H1 (cell line): ENCODE measurements around the gene GP2. TPM values are rescaled to one million over a fixed set of nuclear protein-coding genes. Genes with fewer than 3 reads are reported as not detected.

Experiments
- CTCF ChIA-PET: fragments of 300-600 bp; sonication (Branson Sonifier 250); formaldehyde crosslinking; loops from one replicate; lab custom pipeline; 2021; ENCODE audit not compliant: partially characterized antibody; lab: Charles Lee
- POLR2A ChIA-PET: fragments of 300-600 bp; sonication (Branson Sonifier 250); formaldehyde crosslinking; loops from one replicate; lab custom pipeline; 2021; ENCODE audit warnings: inconsistent platforms; ENCODE audit not compliant: partially characterized antibody; lab: Charles Lee
- DNase-seq, 2 experiments: peaks; one replicate each; pipeline versions ENCODE4 v3.0.0 to v3.0.0-alpha.2; 2010 to 2022; ENCODE audit warnings: low spot score in 2 of 2, low read depth in 1 of 2, mixed read lengths in 1 of 2
- FAIRE-seq: peaks from 2 replicates; lab custom pipeline; 2011; peaks lifted over from hg19 to GRCh38; lab: Jason Lieb, UNC
- H2AFZ ChIP-seq: 2 replicates; pipeline ENCODE4 v1.8.1; 2012; ENCODE audit warnings: low read length, inconsistent platforms
- H2AK5ac ChIP-seq: 2 replicates; pipeline ENCODE4 v1.6.1; 2013; ENCODE audit warnings: low read depth, low read length
- H2BK120ac ChIP-seq: replicated peaks from 2 replicates; pipeline ENCODE3; 2013; ENCODE audit warnings: low read depth, low read length, inconsistent platforms
- H2BK12ac ChIP-seq: 2 replicates; pipeline ENCODE4 v1.6.1; 2013; ENCODE audit warnings: low read depth, low read length
- H2BK15ac ChIP-seq: 2 replicates; pipeline ENCODE4 v1.6.1; 2013; ENCODE audit warnings: low read length
- H2BK20ac ChIP-seq: 2 replicates; pipeline ENCODE4 v1.6.1; 2013; ENCODE audit warnings: low read length
- H2BK5ac ChIP-seq: 2 replicates; pipeline ENCODE4 v1.6.1; 2013; ENCODE audit warnings: low read depth, low read length
- H3K14ac ChIP-seq: 2 replicates; pipeline ENCODE4 v1.6.1; 2013; ENCODE audit warnings: inconsistent platforms; ENCODE audit not compliant: insufficient read length
- H3K18ac ChIP-seq: 2 replicates; pipeline ENCODE4 v1.6.1; 2013; ENCODE audit warnings: low read length; ENCODE audit errors: extremely low read depth
- H3K23ac ChIP-seq: 2 replicates; pipeline ENCODE4 v1.6.1; 2013; ENCODE audit warnings: inconsistent platforms; ENCODE audit not compliant: insufficient read length
- H3K23me2 ChIP-seq: 2 replicates; pipeline ENCODE4 v1.6.1; 2013; ENCODE audit warnings: low read depth, low read length
- H3K27ac ChIP-seq: 2 replicates; pipeline ENCODE4 v1.6.1; 2011; ENCODE audit warnings: low read depth, low read length, inconsistent platforms
- H3K27me3 ChIP-seq, 4 experiments: replicated peaks in 1 of 4; 1 replicate in 1 of 4; 2 replicates in 3 of 4; pipeline versions ENCODE4 v1.6.1 to v1.8.1; 2011 to 2013; ENCODE audit warnings: low read length in 3 of 4, mild to moderate bottlenecking in 3 of 4, inconsistent platforms in 2 of 4, mixed read lengths in 2 of 4, moderate library complexity in 1 of 4; ENCODE audit not compliant: control insufficient read depth in 3 of 4, insufficient read depth in 3 of 4; ENCODE audit errors: extremely low read depth in 1 of 4
- H3K36me3 ChIP-seq, 4 experiments: 2 replicates each; pipeline versions ENCODE4 v1.6.1 to v1.8.1; 2011 to 2013; ENCODE audit warnings: mild to moderate bottlenecking in 4 of 4, low read length in 3 of 4, moderate library complexity in 2 of 4, control low read depth in 1 of 4, inconsistent platforms in 1 of 4; ENCODE audit not compliant: insufficient read depth in 4 of 4, control insufficient read depth in 2 of 4
- H3K4ac ChIP-seq: replicated peaks from 2 replicates; pipeline ENCODE3; 2013; ENCODE audit warnings: low read length, low read depth, mixed read lengths, inconsistent platforms; ENCODE audit not compliant: insufficient read length
- H3K4me1 ChIP-seq, 4 experiments: replicated peaks in 1 of 4; 1 replicate in 1 of 4; 2 replicates in 3 of 4; pipeline versions ENCODE4 v1.6.1 to v1.8.1; 2011 to 2013; ENCODE audit warnings: low read length in 3 of 4, inconsistent platforms in 2 of 4, mixed read lengths in 1 of 4; ENCODE audit not compliant: insufficient read depth in 4 of 4, control insufficient read depth in 3 of 4
- H3K4me2 ChIP-seq, 2 experiments: 2 replicates each; pipeline versions ENCODE4 v1.6.1 to v1.8.1; 2011 to 2013; ENCODE audit warnings: low read depth in 2 of 2, low read length in 2 of 2, control low read depth in 1 of 2, inconsistent platforms in 1 of 2, mild to moderate bottlenecking in 1 of 2; ENCODE audit not compliant: insufficient read depth in 1 of 2
- H3K4me3 ChIP-seq, 4 experiments: fragments of 200-600, 300-600 bp in 1 of 4; sonication (generic), shearing (Covaris generic), sonication (Bioruptor Twin) in 1 of 4; 2 replicates each; pipeline versions ENCODE4 v1.5.1 to v1.8.1; 2011 to 2016; ENCODE audit warnings: low read length in 4 of 4, low read depth in 3 of 4, control low read depth in 2 of 4, inconsistent platforms in 2 of 4, mild to moderate bottlenecking in 2 of 4, mixed read lengths in 1 of 4, moderate library complexity in 1 of 4; ENCODE audit not compliant: insufficient read depth in 2 of 4; ENCODE audit errors: extremely low read depth in 1 of 4
- H3K56ac ChIP-seq: replicated peaks from 2 replicates; pipeline ENCODE3; 2013; ENCODE audit warnings: low read depth, mild to moderate bottlenecking, mixed read lengths, low read length, inconsistent platforms; ENCODE audit not compliant: insufficient read length
- H3K79me1 ChIP-seq: 2 replicates; pipeline ENCODE4 v1.6.1; 2013; ENCODE audit warnings: low read depth, low read length, control low read depth
- H3K79me2 ChIP-seq, 2 experiments: 2 replicates each; pipeline versions ENCODE4 v1.6.1 to v1.8.1; 2012 to 2013; ENCODE audit warnings: low read length in 2 of 2, mild to moderate bottlenecking in 2 of 2, inconsistent platforms in 1 of 2; ENCODE audit not compliant: insufficient read depth in 2 of 2, control insufficient read depth in 1 of 2
- H3K9ac ChIP-seq, 4 experiments: replicated peaks in 1 of 4; 1 replicate in 1 of 4; 2 replicates in 3 of 4; pipeline versions ENCODE4 v1.6.1 to v1.8.1; 2011 to 2013; ENCODE audit warnings: low read depth in 3 of 4, low read length in 3 of 4, control low read depth in 2 of 4, mild to moderate bottlenecking in 2 of 4, moderate library complexity in 2 of 4, inconsistent platforms in 1 of 4; ENCODE audit errors: extremely low read depth in 1 of 4
- H3K9me3 ChIP-seq, 2 experiments: 2 replicates each; pipeline versions ENCODE4 v1.6.1 to v1.8.1; 2012 to 2013; ENCODE audit warnings: mild to moderate bottlenecking in 2 of 2, moderate library complexity in 2 of 2, control low read depth in 1 of 2, inconsistent platforms in 1 of 2, low read depth in 1 of 2, low read length in 1 of 2, mixed read lengths in 1 of 2; ENCODE audit not compliant: insufficient read depth in 2 of 2
- H4K20me1 ChIP-seq, 2 experiments: replicated peaks in 1 of 2; 2 replicates each; pipeline versions ENCODE3 to v1.8.1; 2011 to 2013; ENCODE audit warnings: inconsistent platforms in 2 of 2, low read length in 2 of 2, mild to moderate bottlenecking in 1 of 2; ENCODE audit not compliant: insufficient read depth in 2 of 2, control insufficient read depth in 1 of 2
- H4K5ac ChIP-seq: 2 replicates; pipeline ENCODE4 v1.6.1; 2013; ENCODE audit warnings: low read length, low read depth, mixed read lengths, inconsistent platforms; ENCODE audit not compliant: insufficient read length
- H4K8ac ChIP-seq: 2 replicates; pipeline ENCODE4 v1.8.0; 2013; ENCODE audit warnings: mild to moderate bottlenecking, moderate library complexity, low read length, inconsistent platforms; ENCODE audit not compliant: insufficient read depth; ENCODE audit errors: extremely low read depth
- H4K91ac ChIP-seq: replicated peaks from 2 replicates; pipeline ENCODE3; 2013; ENCODE audit warnings: low read length, mixed read lengths, inconsistent platforms; ENCODE audit not compliant: insufficient read length
- EGR1 ChIP-seq: IDR thresholded peaks from 2 replicates; pipeline ENCODE4 v1.6.1; 2011; ENCODE audit warnings: low read depth, low read length, borderline replicate concordance
- EZH2 ChIP-seq: fragments of 200-600 bp; sonication (generic); IDR thresholded peaks from 2 replicates; pipeline ENCODE4 v1.7.1; 2012; ENCODE audit warnings: low read depth, mild to moderate bottlenecking, moderate library complexity, low read length, inconsistent platforms; ENCODE audit not compliant: severe bottlenecking
- POU5F1 ChIP-seq: IDR thresholded peaks from 2 replicates; pipeline ENCODE4 v1.6.1; 2011; ENCODE audit warnings: low read depth, mild to moderate bottlenecking, low read length, moderate library complexity
- RAD21 ChIP-seq, 2 experiments: IDR thresholded peaks in 1 of 2; conservative IDR thresholded peaks in 1 of 2; 2 replicates each; pipeline ENCODE4 v1.6.1; 2011; ENCODE audit warnings: low read depth in 2 of 2, low read length in 2 of 2, improper control_type of control experiment in 1 of 2, inconsistent platforms in 1 of 2, mild to moderate bottlenecking in 1 of 2, moderate library complexity in 1 of 2
- SRF ChIP-seq: IDR thresholded peaks from 2 replicates; pipeline ENCODE4 v1.6.1; 2011; ENCODE audit warnings: mild to moderate bottlenecking, low read depth, low read length, moderate library complexity
- whole genome bisulfite sequencing, 2 experiments: shearing (Covaris generic) in 1 of 2; methylation state at CpG; one replicate each; pipeline versions ENCODE4 v1.1.6 to v1.1.7; 2013 to 2015; ENCODE audit warnings: low lambda C conversion rate in 2 of 2, mixed read lengths in 2 of 2, inconsistent platforms in 1 of 2, low coverage in 1 of 2, missing lambda C conversion rate in 1 of 2; ENCODE audit not compliant: insufficient replicate concordance in 2 of 2, insufficient coverage in 1 of 2, insufficient read length in 1 of 2; ENCODE audit errors: extremely low coverage in 1 of 2, missing lambda C conversion rate in 1 of 2; 5-methylcytosine and 5-hydroxymethylcytosine counted together
- polyA plus RNA-seq, 7 experiments: library from polyadenylated mRNA; depleted of rRNA in 3 of 7; stranded (reverse) in 5 of 7; unstranded in 2 of 7; fragments of >200 nt in 5 of 7; fragments of 200-250 nt in 2 of 7; gene quantifications; 1 replicate in 5 of 7; 2 replicates in 1 of 7; 4 replicates in 1 of 7; pipeline versions ENCODE4 v1.2.1 to v1.2.3, GENCODE V29; 2011 to 2013; ENCODE audit warnings: missing spikeins in 2 of 7, mixed read lengths in 2 of 7
- total RNA-seq: library from RNA; stranded (reverse); fragmentation: NEBNext Ultra II Directional; extraction: Animal tissue kit (Norgen Biotek cat#: 25700); gene quantifications from 2 replicates; pipeline ENCODE4 v1.2.1, GENCODE V29; 2021
- TF ChIP-seq, protein P1 (sequence below): IDR thresholded peaks from 2 replicates; pipeline ENCODE4 v1.6.1; 2012; ENCODE audit warnings: inconsistent platforms

The GP2 gene
- total and polyA plus RNA-seq, 2 of the 8 experiments (the other 6 are each of a cell fraction or from before 2014, with no cell fraction given): not detected

DNA sequence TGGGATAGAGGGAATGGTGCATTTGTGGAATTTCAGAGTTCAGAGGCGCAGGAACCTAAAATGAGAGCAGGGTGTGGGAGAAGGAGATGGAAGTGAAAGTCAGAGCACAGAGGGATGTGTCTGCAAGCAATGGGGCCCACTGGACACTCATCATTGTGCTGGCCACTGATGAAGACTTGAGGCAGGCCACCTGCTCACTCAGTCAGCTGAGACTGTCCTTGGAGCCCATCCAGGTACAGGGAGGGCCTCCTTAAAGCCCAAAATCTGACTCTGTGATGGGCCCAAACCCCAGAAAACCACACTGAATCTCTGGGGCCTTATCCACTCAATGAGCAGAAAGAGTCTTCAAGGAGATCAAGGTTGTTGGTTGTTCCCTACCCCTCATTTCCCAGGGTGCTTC lies 5.6 kb downstream of the GP2 start:
- H4K5ac ChIP-seq: no peak overlapping the region
- no peaks in the 10 kb centered on the region for H3K79me1 ChIP-seq
- no peak for DNase-seq
- no peak overlapping the region for H2AFZ ChIP-seq
- no peak overlapping the region for H3K9ac ChIP-seq
- no peak overlapping the region for H2BK120ac ChIP-seq
- 93% methylated on average over 1 of the region's 1 CpG; no CpG with 5 or more reads in 1 of the 2 experiments for WGBS, 2 experiments
- TF ChIP-seq, protein P1, sequence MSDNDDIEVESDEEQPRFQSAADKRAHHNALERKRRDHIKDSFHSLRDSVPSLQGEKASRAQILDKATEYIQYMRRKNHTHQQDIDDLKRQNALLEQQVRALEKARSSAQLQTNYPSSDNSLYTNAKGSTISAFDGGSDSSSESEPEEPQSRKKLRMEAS: no peak
- TF ChIP-seq RAD21 (IDR thresholded peaks at IDR 0.05 in 1 of 2, conservative IDR thresholded peaks at IDR 0.05 in 1 of 2; ENCODE audit: low read depth in 2 of 2, low read length in 2 of 2): no peak
- no peak for TF ChIP-seq EGR1
- TF ChIP-seq POU5F1: no peak
- no peak for TF ChIP-seq SRF
- TF ChIP-seq EZH2: no peak
- no peak overlapping the region for H3K56ac ChIP-seq
- no peaks in the 10 kb centered on the region for H3K4me1 ChIP-seq
- H2BK15ac ChIP-seq: no peak overlapping the region
- ChIA-PET POLR2A (no interaction called here), CTCF (no interaction called here)
- H3K79me2 ChIP-seq: no peaks in the 10 kb centered on the region
- no peak overlapping the region for H2AK5ac ChIP-seq
- H2BK20ac ChIP-seq: no peak overlapping the region
- H3K27ac ChIP-seq: no peak overlapping the region
- H2BK12ac ChIP-seq: no peak overlapping the region
- H3K23me2 ChIP-seq: no peaks in the 10 kb centered on the region; the same call in 1 of the 2 replicates
- H3K18ac ChIP-seq: no peak overlapping the region
- H4K8ac ChIP-seq: no peak overlapping the region
- no peak overlapping the region for H3K4ac ChIP-seq
- H3K9me3 ChIP-seq: no peaks in the 10 kb centered on the region
- no peak overlapping the region for H3K14ac ChIP-seq
- no peaks in the 10 kb centered on the region; a peak in 1 of 7 replicates for H3K27me3 ChIP-seq
- no peaks in the 10 kb centered on the region for H4K20me1 ChIP-seq
- H3K4me2 ChIP-seq: no peak overlapping the region
- no peak overlapping the region for H3K4me3 ChIP-seq
- H2BK5ac ChIP-seq: no peak overlapping the region
- H3K23ac ChIP-seq: no peak overlapping the region
- H4K91ac ChIP-seq: no peak overlapping the region
- no peaks in the 10 kb centered on the region for H3K36me3 ChIP-seq
- FAIRE-seq: no peak
